NB4 (cell line): ENCODE data around the gene NAV1.

Source experiments
- POLR2A ChIP-seq: IDR thresholded peaks from 2 replicates; pipeline ENCODE4 v1.6.1; 2011; ENCODE audit warnings: mild to moderate bottlenecking; ENCODE audit not compliant: insufficient read length; ENCODE audit errors: extremely low read depth
- TF ChIP-seq, protein P1 (sequence below): IDR thresholded peaks from one replicate; pipeline ENCODE4 v1.5.1; 2012; ENCODE audit warnings: low read depth, low read length

DNA sequence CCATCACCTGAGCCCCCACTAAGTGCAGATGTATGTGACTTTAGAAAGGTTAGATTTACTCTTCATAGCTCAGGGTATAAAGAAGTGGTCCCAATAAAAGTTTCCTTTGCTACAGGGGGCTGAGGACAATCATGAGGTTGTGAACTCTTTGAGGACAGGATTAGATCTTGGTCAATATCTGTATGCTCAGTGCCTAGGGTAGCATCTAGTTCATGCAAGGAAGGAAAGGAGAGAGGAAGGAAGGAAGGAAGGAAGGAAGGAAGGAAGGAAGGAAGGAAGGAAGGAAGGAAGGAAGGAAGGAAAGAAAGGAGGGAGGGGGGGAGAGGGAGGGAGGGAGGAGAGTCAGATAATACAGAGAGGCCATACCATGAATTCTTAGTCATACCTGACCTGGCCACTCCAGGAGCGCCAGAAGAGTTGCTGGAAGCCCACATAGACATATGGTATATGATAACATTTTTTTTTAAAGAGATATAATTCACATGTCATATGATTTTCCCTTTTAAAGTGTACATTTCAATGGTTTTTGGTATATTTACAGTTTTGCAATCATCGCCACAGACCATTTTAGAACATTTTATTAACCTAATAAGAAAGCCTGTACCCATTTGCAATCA is 22.3 kb upstream of the NAV1 start:
- TF ChIP-seq, protein P1, sequence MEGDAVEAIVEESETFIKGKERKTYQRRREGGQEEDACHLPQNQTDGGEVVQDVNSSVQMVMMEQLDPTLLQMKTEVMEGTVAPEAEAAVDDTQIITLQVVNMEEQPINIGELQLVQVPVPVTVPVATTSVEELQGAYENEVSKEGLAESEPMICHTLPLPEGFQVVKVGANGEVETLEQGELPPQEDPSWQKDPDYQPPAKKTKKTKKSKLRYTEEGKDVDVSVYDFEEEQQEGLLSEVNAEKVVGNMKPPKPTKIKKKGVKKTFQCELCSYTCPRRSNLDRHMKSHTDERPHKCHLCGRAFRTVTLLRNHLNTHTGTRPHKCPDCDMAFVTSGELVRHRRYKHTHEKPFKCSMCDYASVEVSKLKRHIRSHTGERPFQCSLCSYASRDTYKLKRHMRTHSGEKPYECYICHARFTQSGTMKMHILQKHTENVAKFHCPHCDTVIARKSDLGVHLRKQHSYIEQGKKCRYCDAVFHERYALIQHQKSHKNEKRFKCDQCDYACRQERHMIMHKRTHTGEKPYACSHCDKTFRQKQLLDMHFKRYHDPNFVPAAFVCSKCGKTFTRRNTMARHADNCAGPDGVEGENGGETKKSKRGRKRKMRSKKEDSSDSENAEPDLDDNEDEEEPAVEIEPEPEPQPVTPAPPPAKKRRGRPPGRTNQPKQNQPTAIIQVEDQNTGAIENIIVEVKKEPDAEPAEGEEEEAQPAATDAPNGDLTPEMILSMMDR, result no peak
- no peak for TF ChIP-seq POLR2A
